Measurements from ENCODE around the gene TMEM145.

The TMEM145 gene

DNA sequence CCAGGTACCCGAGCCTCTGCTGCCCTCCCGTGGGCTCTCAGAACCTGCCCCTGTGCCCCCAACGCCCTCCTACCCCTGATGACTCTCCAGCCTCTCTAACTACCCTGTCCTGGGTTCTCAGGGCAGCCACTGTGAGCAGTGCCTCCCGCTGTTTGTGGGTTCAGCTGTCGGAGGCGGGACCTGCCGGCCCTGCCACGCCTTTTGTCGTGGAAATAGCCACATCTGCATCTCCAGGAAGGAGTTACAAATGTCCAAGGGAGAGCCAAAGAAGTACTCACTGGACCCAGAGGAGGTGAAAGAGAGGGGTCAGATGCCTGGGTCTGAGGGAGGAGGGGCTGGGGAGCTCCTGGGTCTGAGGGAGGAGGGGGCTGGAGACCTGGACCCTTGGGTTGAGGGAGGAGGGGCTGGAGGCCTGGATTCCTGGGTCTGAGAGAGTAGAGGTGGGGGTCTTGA is 57.0 kb downstream of the TMEM145 start:
- no peak overlapping the region for H3K4me3 ChIP-seq (ENCODE audit: low read length)
- TF ChIP-seq ZNF274 (IDR thresholded peaks at IDR 0.05; ENCODE audit: low read depth, low read length), result no peak

DNA sequence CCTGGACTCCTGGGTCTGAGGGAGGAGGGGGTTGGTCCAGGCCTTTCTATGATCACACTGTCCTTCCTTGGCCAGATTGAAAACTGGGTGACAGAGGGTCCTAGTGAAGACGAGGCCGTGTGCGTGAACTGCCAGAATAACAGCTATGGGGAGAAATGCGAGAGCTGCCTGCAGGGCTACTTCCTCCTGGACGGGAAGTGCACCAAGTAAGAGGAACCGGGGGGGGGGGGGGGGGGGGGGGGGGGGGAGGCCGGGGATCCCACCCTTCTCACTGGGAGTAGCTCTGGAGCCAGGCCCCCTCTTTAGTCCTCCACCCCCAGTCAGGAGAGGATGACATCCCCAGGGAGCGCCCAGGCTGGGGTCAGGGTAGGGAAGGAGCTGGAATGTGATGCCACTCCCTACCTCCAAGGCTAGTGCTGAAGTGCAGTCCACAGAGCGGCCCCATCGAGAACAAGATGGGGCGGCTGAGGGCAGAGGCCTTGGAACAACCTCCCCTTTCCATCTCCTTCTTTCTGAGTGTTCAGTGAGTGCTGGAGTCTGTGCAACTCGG is 57.6 kb downstream of the TMEM145 start:
- no peak for TF ChIP-seq ZNF274 (IDR thresholded peaks at IDR 0.05; ENCODE audit: low read depth, low read length)
- no peak overlapping the region for H3K4me3 ChIP-seq (ENCODE audit: low read length)

All from GM08714 (cell line).